Measurements from ENCODE around the gene PKNOX1.
"Not testable (repeated sequence)": the region's sequence is repeated elsewhere in the genome, so short reads cannot be mapped to it uniquely, and the experiment has no call there.

PKNOX1 gene

DNA sequence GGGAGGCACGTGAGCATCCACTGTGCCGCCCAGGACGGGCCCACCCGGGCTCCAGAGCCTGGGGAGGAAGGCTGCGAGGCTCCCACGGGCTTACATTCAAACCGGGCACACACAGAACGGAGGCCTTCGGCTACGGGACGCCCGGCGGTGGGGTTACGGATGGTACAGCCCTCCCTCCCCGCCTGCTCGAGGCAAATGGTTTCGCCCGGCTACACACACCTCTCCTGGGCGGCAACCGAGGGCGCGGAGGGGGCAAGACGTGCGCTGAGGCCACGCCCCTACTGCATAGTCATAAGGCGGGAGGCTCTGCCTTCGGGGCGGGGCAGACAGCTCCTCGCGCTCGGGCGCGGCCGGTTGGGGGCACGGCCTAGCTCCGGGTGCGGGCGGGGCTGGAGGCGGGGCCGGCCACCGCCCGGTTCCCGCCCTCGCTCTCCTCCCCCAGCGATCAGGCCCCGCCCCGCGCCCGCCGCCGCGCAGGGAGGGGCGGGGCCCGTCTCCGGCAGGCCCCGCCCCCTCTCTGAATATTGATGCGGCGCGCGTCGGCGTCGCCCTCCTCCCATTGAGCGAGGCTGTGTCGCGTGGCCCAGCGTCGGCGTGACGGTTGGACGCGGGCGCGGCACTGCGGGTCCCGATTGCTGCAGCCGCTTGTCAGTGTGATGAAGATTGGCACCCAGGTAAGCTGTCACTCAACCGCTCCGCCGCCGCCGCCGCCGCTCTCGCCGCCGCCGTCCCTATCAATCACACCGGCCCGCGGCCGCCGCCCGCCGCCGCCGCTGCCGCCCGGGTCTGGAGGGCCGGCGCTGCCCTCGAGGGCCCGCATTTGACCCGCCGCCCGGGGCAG is at the start of gene PKNOX1:
TSS of gene PKNOX1 (plus strand) at position 572 of the 841 bp plus-strand sequence. CDS start 29,820 bp downstream, outside the sequence.
- peak; percentile 99 for DNase-seq

DNA sequence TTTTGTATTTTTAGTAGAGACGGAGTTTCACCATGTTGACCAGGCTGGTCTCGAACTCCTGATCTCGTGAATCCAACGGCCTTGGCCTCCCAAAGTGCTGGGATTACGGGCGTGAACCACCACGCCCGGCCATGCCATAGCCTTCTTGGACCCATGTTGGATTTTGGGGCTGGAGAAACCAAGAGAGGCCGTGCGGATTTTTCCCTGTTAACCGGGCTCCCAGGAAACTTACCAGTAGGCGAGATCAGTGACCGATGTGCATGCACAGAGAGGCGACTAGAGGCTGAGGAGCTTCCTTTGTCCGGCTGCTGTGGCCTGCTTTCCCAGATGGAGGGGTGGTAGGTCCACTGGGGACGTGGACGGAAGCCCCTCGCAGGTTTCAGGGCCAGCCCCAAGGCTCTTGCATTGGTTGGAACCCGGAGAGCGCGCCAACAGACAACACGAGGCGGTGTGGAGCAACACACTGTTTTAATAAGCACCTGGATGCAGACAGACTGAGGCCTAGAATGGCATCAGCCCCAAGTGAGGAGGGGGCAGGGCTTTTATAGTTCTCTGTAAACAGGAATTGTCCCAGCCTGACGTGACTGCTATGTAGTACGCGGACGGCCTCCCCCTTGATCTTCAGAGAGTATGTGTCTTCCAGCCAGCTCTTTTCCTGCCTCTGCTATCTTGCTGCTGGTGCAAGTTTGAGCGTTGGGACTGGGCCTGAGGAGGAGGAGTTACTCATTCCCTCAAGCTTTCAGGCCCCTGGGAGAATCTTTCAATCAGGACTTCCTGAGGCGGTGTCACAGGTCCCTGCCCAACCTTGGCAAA is 49.0 kb upstream of the PKNOX1 start, which contains the start of gene ERVH48-1:
TSS of gene ERVH48-1 (minus strand) at position 517 of the 813 bp plus-strand sequence. CDS start 6,624 bp downstream, outside the sequence.
- no peak for DNase-seq

DNA sequence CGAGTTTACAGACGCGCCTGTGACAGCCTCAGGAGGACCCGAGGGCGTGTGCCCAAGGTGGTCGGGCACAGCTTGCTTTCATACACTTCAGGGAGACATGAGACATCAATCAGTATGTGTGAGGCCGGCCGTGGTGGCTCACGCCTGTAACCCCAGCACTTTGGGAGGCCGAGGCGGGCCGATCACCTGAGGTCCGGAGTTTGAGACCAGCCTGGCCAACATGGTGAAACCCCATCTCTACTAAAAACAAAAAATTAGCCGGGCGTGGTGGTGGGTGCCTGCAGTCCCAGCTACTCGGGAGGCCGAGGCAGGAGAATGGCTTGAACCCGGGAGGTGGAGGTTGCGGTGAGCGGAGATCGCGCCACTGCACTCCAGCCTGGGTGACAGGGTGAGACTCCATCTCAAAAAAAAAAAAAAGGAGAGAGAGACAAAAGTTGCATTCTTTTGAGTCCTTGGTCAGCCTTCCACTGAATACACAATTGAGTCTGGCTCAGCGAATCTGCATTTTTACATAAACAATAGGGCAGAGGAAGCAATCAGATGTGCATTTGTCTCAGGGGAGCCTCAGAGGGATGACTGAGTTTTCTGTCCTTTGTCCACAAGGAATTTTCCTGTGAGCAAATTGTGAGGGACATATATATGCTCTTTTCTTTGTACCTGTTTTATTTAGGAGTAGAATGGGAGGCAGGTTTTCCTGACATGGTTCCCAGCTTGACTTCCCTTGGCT is 46.7 kb upstream of the PKNOX1 start:
- DNase-seq = not testable (repeated sequence)

DNA sequence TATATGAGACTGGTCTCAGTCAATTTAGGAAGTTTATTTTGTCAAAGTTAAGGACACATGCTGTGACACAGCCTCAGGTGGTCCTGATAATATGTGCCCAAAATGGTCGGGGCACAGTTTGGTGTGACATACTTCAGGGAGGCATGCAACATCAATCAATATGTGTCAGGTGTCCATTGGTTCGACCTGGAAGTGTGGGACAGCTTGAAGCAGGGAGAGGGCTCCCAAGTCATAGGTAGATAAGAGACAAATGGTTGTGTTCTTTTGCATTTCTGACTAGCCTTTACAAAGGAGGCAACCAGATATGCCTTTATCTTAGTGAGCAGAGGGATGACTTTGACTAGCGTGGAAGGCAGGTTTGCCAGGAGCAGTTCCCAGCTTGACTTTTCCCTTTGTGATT is 44.4 kb upstream of the PKNOX1 start:
- DNase-seq = no peak

DNA sequence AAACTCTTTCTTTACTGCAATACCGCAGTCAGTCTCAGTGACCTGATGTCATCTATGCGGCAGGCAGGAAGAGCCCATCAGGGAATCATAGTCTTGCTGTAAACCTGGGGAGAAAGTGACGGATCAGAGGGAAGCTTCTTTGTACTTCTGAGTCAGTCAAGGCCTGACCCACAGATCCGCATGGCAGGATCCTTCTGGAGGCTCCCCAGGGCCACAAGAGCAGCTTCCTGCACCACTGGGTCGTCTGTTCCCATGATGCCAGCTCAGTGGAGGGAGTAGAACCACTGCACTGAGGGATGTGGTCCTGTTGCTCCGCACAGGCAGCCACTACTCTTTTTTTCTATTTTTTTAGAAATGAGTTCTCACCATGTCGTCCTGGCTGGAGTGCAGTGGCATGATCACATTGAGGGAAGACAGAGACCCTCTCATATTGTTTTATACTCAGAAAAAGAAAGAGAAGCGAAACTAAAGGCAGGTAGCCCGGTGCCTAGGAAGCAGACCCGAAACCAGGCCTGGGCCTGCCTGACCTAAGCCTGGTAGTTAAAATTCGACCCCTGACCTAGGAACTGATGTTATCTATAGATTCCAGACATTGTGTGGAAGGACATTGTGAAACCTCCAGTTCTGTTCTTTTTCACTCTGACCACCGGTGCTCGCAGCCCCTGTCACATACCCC is 42.7 kb upstream of the PKNOX1 start:
- no peak for DNase-seq

DNA sequence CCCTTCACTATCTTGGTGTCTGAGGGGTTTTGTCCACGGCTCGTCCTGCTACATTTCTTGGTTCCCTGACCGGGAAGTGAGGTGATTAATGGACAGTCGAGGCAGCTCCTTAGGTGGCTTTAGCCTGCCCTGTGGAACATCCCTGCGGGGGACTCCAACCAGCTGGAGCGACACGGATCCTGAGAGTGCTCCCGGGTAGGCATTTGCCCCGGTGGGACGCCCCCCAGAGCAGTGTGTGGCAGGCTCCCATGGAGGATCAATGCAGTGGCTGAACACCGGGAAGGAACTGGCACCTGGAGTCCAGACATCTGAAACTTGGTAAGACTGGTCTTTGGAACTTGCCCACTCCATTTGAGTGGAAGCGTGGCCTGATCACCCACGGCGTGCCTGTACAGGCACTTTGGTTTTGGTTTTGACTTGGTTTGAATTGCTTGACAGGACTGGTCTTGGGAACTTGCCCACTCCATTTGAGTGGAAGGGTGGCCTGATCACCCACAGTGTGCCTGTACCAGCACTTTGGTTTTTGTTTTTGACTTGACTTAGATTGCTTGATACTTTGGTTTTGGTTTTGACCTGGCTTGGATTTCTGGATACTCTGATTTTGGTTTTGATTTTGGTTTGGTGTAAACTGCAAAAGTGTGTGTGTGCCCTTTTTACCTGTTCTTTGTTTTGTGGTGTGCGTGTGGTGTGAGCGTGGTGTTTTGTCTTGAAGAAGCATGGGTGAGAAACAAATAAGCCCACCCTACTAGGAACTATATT is 41.8 kb upstream of the PKNOX1 start:
- DNase-seq = not testable (repeated sequence)

DNA sequence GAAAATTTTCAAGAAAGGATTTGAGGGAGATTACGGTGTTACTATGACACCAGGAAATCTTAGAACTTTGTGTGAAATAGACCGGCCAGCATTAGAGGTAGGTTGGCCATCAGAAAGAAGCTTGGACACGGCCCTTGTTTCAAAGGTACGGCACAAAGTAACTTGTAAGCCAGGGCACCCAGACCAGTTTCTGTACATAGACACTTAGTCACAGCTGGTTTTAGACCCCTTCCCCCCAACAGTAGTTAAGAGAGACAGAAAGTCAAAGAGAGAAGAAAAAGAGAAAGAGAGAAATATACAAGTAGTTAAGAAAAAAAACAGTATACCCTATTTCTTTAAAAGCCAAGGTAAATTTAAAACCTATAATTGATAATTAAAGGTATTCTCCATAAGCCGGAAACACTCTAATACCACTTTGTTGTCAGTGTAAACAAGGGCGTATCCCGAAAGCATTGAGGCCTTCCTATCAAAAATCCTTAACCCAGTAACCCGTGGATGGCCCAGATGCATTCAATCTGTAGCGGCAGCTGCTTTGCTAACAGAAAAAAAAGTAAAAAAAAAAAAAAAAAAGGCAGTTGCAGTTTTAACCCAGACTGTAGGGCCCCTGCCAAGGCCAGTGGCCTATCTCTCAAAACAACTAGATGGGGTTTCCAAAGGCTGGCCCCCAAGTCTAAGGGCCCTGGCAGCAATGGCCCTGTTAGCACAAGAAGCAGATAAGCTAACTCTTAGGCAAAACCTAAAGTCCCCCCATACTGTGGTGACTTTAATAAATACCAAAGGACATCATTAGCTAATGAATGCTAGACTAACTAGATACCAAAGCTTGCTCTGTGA is 41.0 kb upstream of the PKNOX1 start:
- not testable (repeated sequence) for DNase-seq

- DNase-seq = not testable (repeated sequence)
These were observed 40.4 kb upstream of the PKNOX1 start for GRCh38 chr21:42933973-42934372.

GRCh38 chr21:42936360-42936759 is 38.0 kb upstream of the PKNOX1 start:
- not testable (repeated sequence) for DNase-seq

GRCh38 chr21:42937034-42937940 is 37.1 kb upstream of the PKNOX1 start:
- DNase-seq = not testable (repeated sequence)

DNA sequence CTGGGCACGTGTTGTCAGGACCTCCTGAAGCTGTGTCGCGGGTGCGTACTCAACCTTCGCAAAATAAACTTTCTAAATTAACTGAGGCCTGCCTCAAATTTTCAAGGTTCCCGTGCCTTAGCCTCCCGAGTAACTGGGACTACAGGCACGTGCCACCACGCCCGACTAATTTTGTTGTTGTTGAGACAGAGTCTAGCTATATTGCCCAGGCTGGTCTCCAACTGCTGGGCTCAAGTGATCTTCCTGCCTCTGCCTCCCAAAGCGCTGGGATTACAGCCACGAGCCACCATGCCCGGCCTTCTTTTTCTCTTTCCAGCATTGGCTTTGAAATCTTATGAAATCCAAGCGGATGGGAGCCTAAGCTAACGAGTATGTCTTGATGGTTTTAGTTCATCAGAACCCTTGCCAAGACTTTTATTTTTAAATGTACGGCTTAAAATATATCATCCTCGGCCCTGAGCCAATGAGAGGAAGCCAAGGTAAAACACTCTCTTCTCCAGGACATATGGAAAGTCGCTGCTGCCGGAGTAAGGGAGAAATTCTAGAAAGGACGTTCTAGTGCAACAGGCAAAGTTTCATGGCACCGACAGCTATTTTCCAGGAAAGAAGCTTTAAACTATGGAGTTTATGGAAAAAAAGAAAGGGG is 36.3 kb upstream of the PKNOX1 start:
- no peak for DNase-seq

GRCh38 chr21:42938606-42938995 is 35.8 kb upstream of the PKNOX1 start:
- DNase-seq = not testable (repeated sequence)

DNA sequence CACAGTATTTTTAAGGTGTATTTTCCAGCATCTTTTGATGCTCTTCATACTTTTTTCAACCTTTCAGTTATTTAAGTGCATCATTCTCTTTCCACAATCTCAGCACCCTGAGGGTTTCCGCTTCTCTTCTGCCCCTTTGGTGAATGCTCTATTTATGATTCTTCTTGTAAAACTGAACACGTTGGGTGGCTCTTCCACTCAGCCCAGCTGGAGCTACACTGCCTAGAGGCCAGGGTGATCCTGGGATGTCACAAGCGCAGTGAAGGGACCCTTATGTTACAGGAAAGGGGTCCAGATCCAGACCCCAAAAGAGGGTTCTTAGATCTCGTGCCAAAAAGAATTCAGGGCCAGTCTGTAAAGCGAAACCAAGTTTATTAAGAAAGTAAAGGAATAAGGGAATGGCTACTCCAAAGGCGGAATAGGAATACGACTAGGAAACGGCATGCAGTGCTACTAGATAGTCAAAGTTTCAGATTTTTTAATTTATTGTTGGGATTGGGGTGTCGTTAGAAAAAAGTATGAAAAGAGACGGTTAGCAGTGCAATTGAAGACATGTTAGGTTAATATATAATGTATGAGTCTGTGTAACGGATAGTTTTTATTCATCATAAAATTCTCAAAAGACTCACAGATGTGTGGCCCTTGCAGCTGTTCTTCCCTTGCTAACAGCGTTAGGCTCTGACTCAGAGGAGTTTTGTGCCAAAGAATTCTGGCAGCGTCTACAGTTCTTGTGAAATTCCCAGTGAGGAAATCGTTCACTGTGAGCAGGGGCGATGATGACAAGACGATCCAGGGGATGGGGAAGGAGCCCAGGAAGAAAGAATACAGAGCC is 34.6 kb upstream of the PKNOX1 start:
- DNase-seq = no peak

GRCh38 chr21:42941696-42942085 is 32.7 kb upstream of the PKNOX1 start:
- DNase-seq = no peak

- no peak for DNase-seq
These were observed 32.1 kb upstream of the PKNOX1 start for GRCh38 chr21:42942244-42942643.

GRCh38 chr21:42949094-42949755 is 25.1 kb upstream of the PKNOX1 start:
- DNase-seq = not testable (repeated sequence)

DNA sequence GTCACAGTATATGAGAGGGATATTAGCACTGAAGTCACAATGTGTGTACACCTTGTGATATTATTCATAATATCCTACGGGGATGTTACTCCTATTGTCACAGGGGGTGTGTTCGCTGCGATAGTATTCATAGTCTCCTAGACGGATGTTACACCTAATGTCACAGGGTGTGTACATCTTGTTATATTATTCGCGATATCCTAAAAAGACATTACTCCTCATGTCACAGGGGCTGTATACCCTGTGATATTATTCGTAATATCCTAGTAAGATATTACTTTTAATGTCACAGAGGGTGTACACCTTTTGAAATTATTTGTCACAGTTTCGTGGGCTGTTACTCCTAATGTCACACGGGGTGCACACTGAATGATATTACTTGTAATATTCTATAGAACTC is 23.2 kb upstream of the PKNOX1 start:
- not testable (repeated sequence) for DNase-seq

All from NCI-H82 (cell line).